ENCODE data around the gene CCDC150.

CCDC150 gene

DNA sequence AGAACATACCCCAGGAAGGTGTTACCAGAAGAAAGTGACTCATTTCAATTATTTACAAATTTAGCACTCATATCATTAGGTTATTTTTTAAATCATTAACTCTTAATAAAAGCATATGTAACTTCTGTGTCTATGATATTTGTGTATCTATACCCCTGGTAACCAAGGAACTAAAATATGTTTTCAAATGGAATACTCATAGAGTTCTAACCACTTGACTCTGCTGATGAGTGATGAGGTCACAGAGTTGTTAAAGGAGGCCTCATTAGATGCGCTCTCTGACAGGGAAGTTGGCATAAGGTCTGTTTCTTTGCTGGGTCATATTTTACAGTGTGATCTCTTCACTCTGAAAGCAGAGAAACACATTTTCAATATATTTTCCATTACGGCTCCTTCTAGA is 73.4 kb downstream of the CCDC150 start:
- H3K9me2 ChIP-seq (replicated peaks; ENCODE audit: insufficient read depth, low read length): no peaks in the 10 kb centered on the region
- H3K9me3 ChIP-seq (ENCODE audit: insufficient read depth, low read length): no peaks in the 10 kb centered on the region
- peaks cover 4% of the 10 kb centered on the region; the same call in 1 of the 2 replicates for H3K36me3 ChIP-seq (ENCODE audit: low read length)
- TF ChIP-seq, protein P1, sequence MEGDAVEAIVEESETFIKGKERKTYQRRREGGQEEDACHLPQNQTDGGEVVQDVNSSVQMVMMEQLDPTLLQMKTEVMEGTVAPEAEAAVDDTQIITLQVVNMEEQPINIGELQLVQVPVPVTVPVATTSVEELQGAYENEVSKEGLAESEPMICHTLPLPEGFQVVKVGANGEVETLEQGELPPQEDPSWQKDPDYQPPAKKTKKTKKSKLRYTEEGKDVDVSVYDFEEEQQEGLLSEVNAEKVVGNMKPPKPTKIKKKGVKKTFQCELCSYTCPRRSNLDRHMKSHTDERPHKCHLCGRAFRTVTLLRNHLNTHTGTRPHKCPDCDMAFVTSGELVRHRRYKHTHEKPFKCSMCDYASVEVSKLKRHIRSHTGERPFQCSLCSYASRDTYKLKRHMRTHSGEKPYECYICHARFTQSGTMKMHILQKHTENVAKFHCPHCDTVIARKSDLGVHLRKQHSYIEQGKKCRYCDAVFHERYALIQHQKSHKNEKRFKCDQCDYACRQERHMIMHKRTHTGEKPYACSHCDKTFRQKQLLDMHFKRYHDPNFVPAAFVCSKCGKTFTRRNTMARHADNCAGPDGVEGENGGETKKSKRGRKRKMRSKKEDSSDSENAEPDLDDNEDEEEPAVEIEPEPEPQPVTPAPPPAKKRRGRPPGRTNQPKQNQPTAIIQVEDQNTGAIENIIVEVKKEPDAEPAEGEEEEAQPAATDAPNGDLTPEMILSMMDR (IDR thresholded peaks at IDR 0.05; ENCODE audit: insufficient read depth, low read length, poor library complexity, severe bottlenecking): no peak
- no peak for TF ChIP-seq EZH2phosphoT487 (conservative IDR thresholded peaks at IDR 0.05; ENCODE audit: low read length)
- no peak overlapping the region for H3K27ac ChIP-seq (ENCODE audit: low read depth, low read length)
- H3K9ac ChIP-seq (ENCODE audit: low read length): no peak overlapping the region
- no peaks in the 10 kb centered on the region for H3K79me2 ChIP-seq (ENCODE audit: insufficient read depth, low read length)
- H3F3A ChIP-seq (ENCODE audit: insufficient read depth): no peaks in the 10 kb centered on the region; the same call in 1 of the 2 replicates
- H2AFZ ChIP-seq (ENCODE audit: low read depth, low read length, severe bottlenecking): no peak overlapping the region
- H4K20me1 ChIP-seq (ENCODE audit: low read depth, low read length): no peaks in the 10 kb centered on the region
- H3K27me3 ChIP-seq (ENCODE audit: low read length): no peaks in the 10 kb centered on the region
- H3K4me3 ChIP-seq (ENCODE audit: insufficient read depth, low read length, poor library complexity, severe bottlenecking): no peak overlapping the region
- no peak overlapping the region for H3K4me2 ChIP-seq (ENCODE audit: low read depth, low read length, poor library complexity, severe bottlenecking)

DNA sequence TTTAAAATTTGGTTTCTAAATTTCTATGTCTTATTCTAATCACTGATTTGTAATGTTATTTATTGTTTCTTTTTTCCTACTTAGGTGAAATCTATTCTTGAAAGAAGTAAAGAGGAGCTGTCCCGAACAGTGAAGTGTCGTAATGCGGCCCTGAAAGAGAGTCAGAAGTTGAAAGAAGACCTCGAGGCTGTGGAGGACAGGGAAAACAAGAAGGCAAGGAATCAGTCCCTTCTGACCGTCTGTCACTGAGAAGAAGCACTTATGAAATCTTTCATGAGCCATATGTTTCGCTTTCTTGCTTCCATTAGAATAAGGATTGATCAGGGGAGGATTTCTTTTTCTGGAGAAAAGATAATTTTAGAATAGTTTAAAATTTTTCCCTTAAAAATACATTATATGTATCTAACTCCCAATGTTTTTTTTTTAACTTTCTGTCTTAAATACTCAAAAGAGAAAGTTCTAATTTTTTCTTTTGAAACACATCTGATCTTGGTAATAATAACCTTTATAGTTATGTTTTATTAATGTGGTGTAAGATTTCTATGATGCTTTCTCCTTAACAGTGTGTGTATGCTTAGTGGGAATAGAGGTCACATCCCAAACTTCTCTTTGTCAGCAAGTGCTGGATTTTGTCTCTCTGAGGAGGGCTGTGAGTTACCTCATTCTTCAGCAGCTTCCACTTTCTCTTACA is 79.0 kb downstream of the CCDC150 start:
- H2AFZ ChIP-seq (ENCODE audit: low read depth, low read length, severe bottlenecking): no peak overlapping the region
- no peaks in the 10 kb centered on the region for H3F3A ChIP-seq (ENCODE audit: insufficient read depth)
- H3K9ac ChIP-seq (ENCODE audit: low read length): no peak overlapping the region
- H3K27ac ChIP-seq (ENCODE audit: low read depth, low read length): no peak overlapping the region
- no peaks in the 10 kb centered on the region for H4K20me1 ChIP-seq (ENCODE audit: low read depth, low read length)
- H3K4me3 ChIP-seq (ENCODE audit: insufficient read depth, low read length, poor library complexity, severe bottlenecking): no peak overlapping the region
- no peaks in the 10 kb centered on the region for H3K9me3 ChIP-seq (ENCODE audit: insufficient read depth, low read length)
- TF ChIP-seq, protein P1 (IDR thresholded peaks at IDR 0.05; ENCODE audit: insufficient read depth, low read length, poor library complexity, severe bottlenecking): no peak
- no peaks in the 10 kb centered on the region for H3K79me2 ChIP-seq (ENCODE audit: insufficient read depth, low read length)
- no peaks in the 10 kb centered on the region for H3K27me3 ChIP-seq (ENCODE audit: low read length)
- H3K36me3 ChIP-seq (ENCODE audit: low read length): peaks cover 20% of the 10 kb centered on the region
- H3K9me2 ChIP-seq (replicated peaks; ENCODE audit: insufficient read depth, low read length): no peaks in the 10 kb centered on the region
- no peak overlapping the region for H3K4me2 ChIP-seq (ENCODE audit: low read depth, low read length, poor library complexity, severe bottlenecking)

DNA sequence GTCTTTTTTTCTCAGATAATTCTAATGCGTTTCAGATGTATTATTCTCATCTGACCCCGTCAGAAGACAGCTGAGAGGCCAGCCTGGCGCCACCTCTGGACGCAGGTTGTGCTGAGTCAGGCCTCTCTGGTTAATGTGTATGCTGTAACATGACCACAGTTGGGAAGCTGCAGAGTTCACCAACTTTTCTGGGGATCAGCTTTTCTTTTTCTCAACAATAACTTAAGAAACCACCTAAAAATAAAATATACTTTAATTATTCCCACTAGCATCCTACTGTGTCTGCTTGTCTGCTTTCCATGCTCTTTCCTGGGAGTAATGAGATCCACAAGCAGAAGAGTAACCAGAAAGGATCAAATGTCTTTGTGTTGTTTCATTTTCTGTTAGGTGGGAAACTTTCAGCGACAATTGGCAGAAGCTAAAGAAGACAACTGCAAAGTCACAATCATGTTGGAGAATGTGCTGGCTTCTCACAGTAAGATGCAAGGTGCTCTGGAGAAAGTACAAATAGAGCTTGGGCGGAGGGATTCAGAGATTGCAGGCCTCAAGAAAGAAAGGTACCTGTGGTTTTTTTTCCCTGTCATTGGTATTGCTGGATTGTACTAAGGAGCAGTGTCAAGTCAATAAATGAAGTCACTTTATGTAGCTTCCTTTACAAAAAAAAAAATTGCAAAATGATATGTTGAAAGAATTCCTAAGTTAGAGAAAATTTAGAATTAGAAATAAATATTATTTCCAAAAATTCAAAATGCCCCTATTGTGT is 79.8 kb downstream of the CCDC150 start:
- no peak overlapping the region for H3K4me3 ChIP-seq (ENCODE audit: insufficient read depth, low read length, poor library complexity, severe bottlenecking)
- no peak overlapping the region for H3K27ac ChIP-seq (ENCODE audit: low read depth, low read length)
- no peaks in the 10 kb centered on the region for H3K9me3 ChIP-seq (ENCODE audit: insufficient read depth, low read length)
- no peaks in the 10 kb centered on the region for H3K9me2 ChIP-seq (replicated peaks; ENCODE audit: insufficient read depth, low read length)
- TF ChIP-seq, protein P1 (IDR thresholded peaks at IDR 0.05; ENCODE audit: insufficient read depth, low read length, poor library complexity, severe bottlenecking): no peak
- TF ChIP-seq EZH2phosphoT487 (conservative IDR thresholded peaks at IDR 0.05; ENCODE audit: low read length): no peak
- no peaks in the 10 kb centered on the region for H4K20me1 ChIP-seq (ENCODE audit: low read depth, low read length)
- no peak overlapping the region for H2AFZ ChIP-seq (ENCODE audit: low read depth, low read length, severe bottlenecking)
- H3K4me2 ChIP-seq (ENCODE audit: low read depth, low read length, poor library complexity, severe bottlenecking): no peak overlapping the region
- no peaks in the 10 kb centered on the region for H3K79me2 ChIP-seq (ENCODE audit: insufficient read depth, low read length)
- H3F3A ChIP-seq (ENCODE audit: insufficient read depth): no peaks in the 10 kb centered on the region
- no peak overlapping the region for H3K9ac ChIP-seq (ENCODE audit: low read length)
- peaks cover 20% of the 10 kb centered on the region for H3K36me3 ChIP-seq (ENCODE audit: low read length)
- H3K27me3 ChIP-seq (ENCODE audit: low read length): no peaks in the 10 kb centered on the region
